Urinary bladder (tissue), 4 donors: ENCODE measurements around the gene MSN. TPM values are rescaled to one million over a fixed set of nuclear protein-coding genes. Genes with fewer than 3 reads are reported as not detected.

ENCODE experiments used
- DNase-seq: peaks from one replicate; pipeline ENCODE4 v3.0.0-alpha.2; 2015; ENCODE audit errors: extremely low spot score
- H3K27ac ChIP-seq: one replicate; pipeline ENCODE4 v1.5.1; 2013; ENCODE audit warnings: low read depth, mild to moderate bottlenecking, moderate library complexity
- H3K36me3 ChIP-seq: one replicate; pipeline ENCODE4 v1.6.1; 2013; ENCODE audit warnings: mild to moderate bottlenecking, moderate library complexity; ENCODE audit not compliant: insufficient read depth
- H3K4me1 ChIP-seq: one replicate; pipeline ENCODE4 v1.6.1; 2013; ENCODE audit warnings: mild to moderate bottlenecking, moderate library complexity; ENCODE audit not compliant: insufficient read depth
- H3K4me3 ChIP-seq: one replicate; pipeline ENCODE4 v1.5.1; 2013; ENCODE audit warnings: low read depth, low read length
- WGBS: extraction: QIAGEN DNeasy Blood & Tissue Kit; methylation state at CpG from one replicate; pipeline ENCODE4 v1.1.7; 2013; 5-methylcytosine and 5-hydroxymethylcytosine counted together
- polyA plus RNA-seq: library from polyadenylated mRNA; stranded (reverse); fragments of 200-250 nt; gene quantifications from one replicate; pipeline ENCODE4 v1.2.3, GENCODE V29; 2013
- total RNA-seq: library from RNA; depleted of rRNA; stranded (reverse); fragments of >200 nt; gene quantifications from one replicate; pipeline ENCODE4 v1.2.3, GENCODE V29; 2014
- donor health status: healthy with polysubstance abuse.
- donor health status: healthy.

MSN gene
- total and polyA plus RNA-seq, 2 donors: 76.3 to 184 TPM

GRCh38 chrX:65686236-65686635, 18.8 kb downstream of the MSN start:
- Histone ChIP-seq H3K27ac (no peak overlapping the region), H3K36me3 (no peaks in the 10 kb centered on the region), H3K4me3 (no peak overlapping the region), H3K4me1 (peaks cover 3% of the 10 kb centered on the region)
- DNase-seq: no peak

DNA sequence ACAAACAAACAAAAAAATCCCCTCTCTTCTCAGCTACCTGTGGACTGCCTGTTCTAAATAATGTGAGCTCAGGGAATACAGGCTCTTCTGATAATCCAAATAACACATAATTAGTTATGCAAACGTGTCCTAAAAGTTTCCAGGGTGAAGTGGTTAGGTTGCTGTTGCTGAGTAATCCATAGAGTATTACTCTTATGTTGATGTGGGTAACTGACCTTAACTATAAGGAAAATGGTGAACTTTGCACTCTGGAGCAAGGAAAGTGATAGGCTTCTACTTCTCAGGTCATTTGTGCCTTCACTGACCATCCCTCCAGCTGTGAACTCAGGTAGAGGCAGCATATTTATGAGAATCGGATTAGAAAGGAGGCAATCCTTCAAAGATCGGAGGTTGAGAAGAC, 19.9 kb downstream of the MSN start:
- WGBS: 82% methylated on average over 3 of the region's 3 CpGs
- no peaks in the 10 kb centered on the region for H3K36me3 ChIP-seq
- H3K27ac ChIP-seq: no peak overlapping the region
- no peak for DNase-seq
- H3K4me3 ChIP-seq: no peak overlapping the region
- H3K4me1 ChIP-seq: peaks cover 3% of the 10 kb centered on the region

GRCh38 chrX:65688403-65688871, 21.0 kb downstream of the MSN start:
- H3K4me1 ChIP-seq: peaks cover 3% of the 10 kb centered on the region
- no peak overlapping the region for H3K27ac ChIP-seq
- no peaks in the 10 kb centered on the region for H3K36me3 ChIP-seq
- DNase-seq: no peak
- no peak overlapping the region for H3K4me3 ChIP-seq
- WGBS: 37% methylated on average over 3 of the region's 3 CpGs

DNA sequence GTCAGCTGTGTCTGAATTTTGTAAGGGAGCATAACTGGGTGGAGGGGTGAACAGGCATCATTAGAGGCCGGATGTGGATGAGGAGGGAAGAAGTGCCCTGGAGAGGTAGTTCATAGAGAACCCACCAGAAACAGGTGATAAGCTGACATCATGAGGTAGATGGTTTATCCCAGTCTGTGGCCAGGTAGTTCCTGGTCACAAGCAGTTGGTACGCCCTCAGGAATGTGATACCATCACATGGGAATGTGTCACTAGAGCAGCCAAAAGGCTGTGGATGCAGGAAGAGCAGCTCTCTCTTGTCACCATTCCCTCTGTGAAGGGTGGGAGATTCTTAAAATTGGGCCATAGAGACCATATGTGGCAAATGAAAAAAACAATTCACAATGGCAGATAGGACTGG, 21.9 kb downstream of the MSN start:
- no peak for DNase-seq
- peak overlapping the region; percentile 10 for H3K27ac ChIP-seq
- no peak overlapping the region for H3K4me3 ChIP-seq
- H3K36me3 ChIP-seq: no peaks in the 10 kb centered on the region
- WGBS: 97% methylated on average over 2 of the region's 2 CpGs
- H3K4me1 ChIP-seq: peaks cover 3% of the 10 kb centered on the region

GRCh38 chrX:65690057-65690855, 22.8 kb downstream of the MSN start:
- 60% methylated on average over 5 of the region's 5 CpGs for WGBS
- Histone ChIP-seq H3K27ac (no peak overlapping the region), H3K36me3 (no peaks in the 10 kb centered on the region), H3K4me1 (peaks cover 3% of the 10 kb centered on the region), H3K4me3 (no peak overlapping the region)
- no peak for DNase-seq

DNA sequence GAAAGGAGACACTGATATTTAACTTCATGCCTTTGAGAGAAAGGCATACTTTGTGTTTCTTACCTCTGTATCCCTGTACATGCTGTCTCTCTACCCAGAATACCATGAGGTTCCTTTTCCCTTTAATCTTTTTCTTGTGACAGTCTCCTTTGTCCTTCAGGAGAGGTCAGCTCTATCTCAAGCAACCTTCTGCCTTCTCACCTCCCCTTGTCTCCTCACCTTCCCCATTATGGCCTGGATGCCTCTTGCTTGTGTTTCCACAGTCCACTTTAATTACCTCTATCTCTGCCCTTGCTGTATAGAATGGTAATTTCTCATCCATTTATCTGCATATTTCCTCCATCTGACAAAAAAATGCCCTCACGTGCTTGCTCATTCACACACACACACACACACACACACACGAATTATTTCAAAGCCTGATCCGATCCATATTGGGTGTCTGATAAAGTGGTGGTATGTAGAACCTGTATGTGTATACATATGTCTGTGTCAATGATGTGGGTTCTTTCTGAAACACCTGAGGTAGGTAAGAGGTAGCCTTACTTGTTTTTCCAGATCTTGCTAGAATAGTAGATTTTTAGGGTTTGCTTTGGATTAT, 28.5 kb downstream of the MSN start:
- Histone ChIP-seq H3K4me3 (no peak overlapping the region), H3K36me3 (no peaks in the 10 kb centered on the region), H3K27ac (no peak overlapping the region), H3K4me1 (no peaks in the 10 kb centered on the region)
- no peak for DNase-seq
- WGBS: 52% methylated on average over 3 of the region's 3 CpGs

DNA sequence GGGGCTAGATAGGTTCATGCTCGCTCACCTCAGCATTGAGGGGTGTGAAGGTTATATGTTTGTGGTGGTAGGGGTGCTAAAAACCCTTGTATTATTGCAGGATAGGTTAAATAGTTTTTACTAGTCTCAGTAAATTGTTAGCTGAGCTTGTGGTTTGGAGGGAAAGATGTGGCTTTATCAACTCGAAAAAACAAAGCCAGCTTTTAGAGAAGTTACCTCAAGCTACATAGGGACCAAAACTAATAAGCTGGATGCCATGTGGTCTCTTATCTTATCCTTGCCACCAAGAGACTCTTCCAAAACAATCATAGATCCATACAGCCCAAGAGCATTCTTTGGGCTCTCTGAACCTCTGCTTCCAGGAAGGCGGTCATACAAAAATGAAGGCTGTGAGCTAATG, 29.2 kb downstream of the MSN start:
- no peaks in the 10 kb centered on the region for H3K4me1 ChIP-seq
- H3K4me3 ChIP-seq: no peak overlapping the region

DNA sequence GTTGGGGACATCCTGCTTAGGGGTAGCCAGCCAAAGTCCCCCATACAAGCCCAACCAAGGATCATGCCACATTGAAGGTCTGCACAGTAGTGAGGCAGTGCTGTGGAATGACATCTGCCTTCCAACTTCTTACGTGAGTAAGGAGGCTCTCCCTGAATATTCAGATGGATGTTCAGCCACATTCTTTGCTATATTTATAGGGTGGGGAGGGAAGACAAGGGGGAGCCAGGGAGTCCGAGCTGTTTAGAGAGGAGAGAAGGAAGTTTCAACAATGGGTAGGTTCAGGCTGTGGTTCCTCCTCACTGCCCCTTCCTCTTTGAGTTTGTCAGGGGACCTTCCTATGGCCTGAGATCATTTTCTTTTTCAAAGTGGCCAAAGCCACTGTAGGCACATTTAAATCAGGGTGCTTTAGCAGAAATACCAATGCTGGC, 29.8 kb downstream of the MSN start:
- H3K36me3 ChIP-seq: no peaks in the 10 kb centered on the region
- DNase-seq: no peak
- H3K27ac ChIP-seq: no peak overlapping the region
- no peaks in the 10 kb centered on the region for H3K4me1 ChIP-seq
- 11% methylated on average over 2 of the region's 2 CpGs for WGBS
- H3K4me3 ChIP-seq: no peak overlapping the region

More for the DNA sequence above, 29.2 kb downstream of the MSN start:
- WGBS: 71% methylated on average over 3 of the region's 3 CpGs
- Histone ChIP-seq H3K27ac (no peak overlapping the region), H3K36me3 (no peaks in the 10 kb centered on the region)
- DNase-seq: no peak

- H3K36me3 ChIP-seq: no peaks in the 10 kb centered on the region
- H3K4me1 ChIP-seq: no peaks in the 10 kb centered on the region
- no peak overlapping the region for H3K27ac ChIP-seq
- no peak overlapping the region for H3K4me3 ChIP-seq
- no peak for DNase-seq
- WGBS: 52% methylated on average over 6 of the region's 6 CpGs
Observed at GRCh38 chrX:65697915-65698796, 30.7 kb downstream of the MSN start.

- 68% methylated on average over 2 of the region's 2 CpGs for WGBS
- no peak for DNase-seq
- Histone ChIP-seq H3K27ac (no peak overlapping the region), H3K4me3 (no peak overlapping the region), H3K4me1 (peaks cover 3% of the 10 kb centered on the region), H3K36me3 (no peaks in the 10 kb centered on the region)
Observed at GRCh38 chrX:65702956-65703355, 35.5 kb downstream of the MSN start.

DNA sequence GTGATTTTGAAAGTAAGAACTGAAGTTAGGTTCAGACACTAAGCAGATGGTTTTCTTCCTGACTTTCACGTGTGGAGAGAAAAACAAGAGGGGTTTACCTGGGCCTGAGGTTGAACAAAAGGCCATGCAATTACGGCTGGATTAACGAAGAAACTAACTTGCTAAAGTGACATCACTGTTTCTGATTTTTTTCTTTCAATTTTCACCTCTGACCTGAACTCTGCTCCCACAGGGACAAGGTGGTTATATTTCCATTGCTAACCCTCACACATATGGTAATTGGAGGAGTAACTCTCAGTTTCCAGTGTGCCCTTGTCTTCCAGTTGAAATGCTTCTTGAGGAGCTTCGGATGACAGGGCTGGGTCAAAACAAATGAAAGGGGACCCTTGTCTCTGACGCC, 38.0 kb downstream of the MSN start:
- Histone ChIP-seq H3K36me3 (no peaks in the 10 kb centered on the region), H3K4me3 (no peak overlapping the region), H3K27ac (no peak overlapping the region), H3K4me1 (peaks cover 3% of the 10 kb centered on the region)
- WGBS: 59% methylated on average over 5 of the region's 5 CpGs
- DNase-seq: no peak

GRCh38 chrX:65706041-65706828, 38.8 kb downstream of the MSN start:
- no peak overlapping the region for H3K27ac ChIP-seq
- H3K36me3 ChIP-seq: no peaks in the 10 kb centered on the region
- WGBS: 37% methylated on average over 5 of the region's 5 CpGs
- H3K4me3 ChIP-seq: no peak overlapping the region
- H3K4me1 ChIP-seq: peaks cover 3% of the 10 kb centered on the region
- no peak for DNase-seq

- WGBS: 37% methylated on average over 2 of the region's 2 CpGs
- peaks cover 5% of the 10 kb centered on the region for H3K4me1 ChIP-seq
- H3K27ac ChIP-seq: peak overlapping the region; percentile 15
- H3K4me3 ChIP-seq: no peak overlapping the region
- H3K36me3 ChIP-seq: no peaks in the 10 kb centered on the region
- no peak for DNase-seq
Observed at GRCh38 chrX:65707151-65707550, 39.7 kb downstream of the MSN start.
